K562 (cell line): ENCODE measurements around the gene ZNF407. TPM values are rescaled to one million over a fixed set of nuclear protein-coding genes. Genes with fewer than 3 reads are reported as not detected.

Experiments used
- EP400 ChIP-seq: fragments of 450-650 bp; IDR thresholded peaks from 2 replicates; pipeline ENCODE4 v1.6.1; 2017; ENCODE audit warnings: antibody characterized with exemption, mild to moderate bottlenecking, moderate library complexity
- FOXJ2 ChIP-seq: fragments of 200-800 bp; sonication (Bioruptor generic); IDR thresholded peaks from 2 replicates; pipeline ENCODE4 v1.6.1; 2016; ENCODE audit warnings: missing genetic modification characterization, missing compliant biosample characterization
- GTF2F1 ChIP-seq: IDR thresholded peaks from 2 replicates; pipeline ENCODE4 v1.6.1; 2011; ENCODE audit warnings: low read depth, low read length, improper control_type of control experiment
- POU5F1 ChIP-seq: fragments of 150-350 bp; IDR thresholded peaks from 2 replicates; pipeline ENCODE4 v1.6.1; 2014; ENCODE audit warnings: borderline replicate concordance, low read length, low read depth, mild to moderate bottlenecking; ENCODE audit not compliant: partially characterized antibody
- THRAP3 ChIP-seq: fragments of 450-650 bp; IDR thresholded peaks from 2 replicates; pipeline ENCODE4 v1.6.1; 2016; ENCODE audit warnings: mild to moderate bottlenecking, inconsistent platforms, borderline replicate concordance
- U2AF1 ChIP-seq: fragments of 200-400 bp; formaldehyde crosslinking; optimal IDR thresholded peaks from 2 replicates; pipeline ENCODE3; 2017; ENCODE audit warnings: mild to moderate bottlenecking, low read depth, low read length, moderate library complexity
- ZZZ3 ChIP-seq: fragments of 450-650 bp; IDR thresholded peaks from 2 replicates; pipeline ENCODE4 v1.6.1; 2016; ENCODE audit warnings: antibody characterized with exemption, mild to moderate bottlenecking, moderate library complexity
- polyA plus RNA-seq, 8 experiments: library from polyadenylated mRNA; depleted of rRNA in 4 of 8; stranded (reverse) in 5 of 8; unstranded in 3 of 8; fragments of >200 nt; fragmentation: Nextera tagmentation in 2 of 8; fragmentation: Illumina TruSeq in 1 of 8; extraction: Ambion mirVana in 2 of 8; extraction: Trizol in 1 of 8; gene quantifications; 2 replicates each; pipeline versions ENCODE4 v1.2.1 to v1.2.3, GENCODE V29; 2011 to 2014; ENCODE audit warnings: inconsistent platforms in 1 of 8, missing spikeins in 1 of 8
- total RNA-seq, 7 experiments: library from RNA; depleted of rRNA in 6 of 7; stranded (reverse); fragments of >200 nt in 6 of 7; fragmentation: Illumina TruSeq in 2 of 7; extraction: Trizol in 2 of 7; gene quantifications; 2 replicates each; pipeline versions ENCODE4 v1.2.1 to v1.2.3, GENCODE V29; 2011 to 2021; ENCODE audit warnings: low replicate concordance in 1 of 7
- TF ChIP-seq, protein P1 (sequence below): sonication (generic); formaldehyde crosslinking; IDR thresholded peaks from 2 replicates; pipeline ENCODE4 v1.8.0; 2023; ENCODE audit warnings: mild to moderate bottlenecking, missing genetic modification reagents
- TF ChIP-seq, protein P2 (sequence below), 2 experiments: fragments of 450-650 bp; formaldehyde crosslinking in 1 of 2; IDR thresholded peaks; 2 replicates each; pipeline versions ENCODE4 v1.4.0 to v1.6.1; 2014 to 2020; ENCODE audit warnings: mild to moderate bottlenecking in 2 of 2, borderline replicate concordance in 1 of 2, low read depth in 1 of 2

ZNF407 gene
- total and polyA plus RNA-seq, 9 of the 15 experiments (the other 6 are each of a cell fraction or from before 2014, with no cell fraction given): 0.21 to 5.4 (median 2.3) TPM

DNA sequence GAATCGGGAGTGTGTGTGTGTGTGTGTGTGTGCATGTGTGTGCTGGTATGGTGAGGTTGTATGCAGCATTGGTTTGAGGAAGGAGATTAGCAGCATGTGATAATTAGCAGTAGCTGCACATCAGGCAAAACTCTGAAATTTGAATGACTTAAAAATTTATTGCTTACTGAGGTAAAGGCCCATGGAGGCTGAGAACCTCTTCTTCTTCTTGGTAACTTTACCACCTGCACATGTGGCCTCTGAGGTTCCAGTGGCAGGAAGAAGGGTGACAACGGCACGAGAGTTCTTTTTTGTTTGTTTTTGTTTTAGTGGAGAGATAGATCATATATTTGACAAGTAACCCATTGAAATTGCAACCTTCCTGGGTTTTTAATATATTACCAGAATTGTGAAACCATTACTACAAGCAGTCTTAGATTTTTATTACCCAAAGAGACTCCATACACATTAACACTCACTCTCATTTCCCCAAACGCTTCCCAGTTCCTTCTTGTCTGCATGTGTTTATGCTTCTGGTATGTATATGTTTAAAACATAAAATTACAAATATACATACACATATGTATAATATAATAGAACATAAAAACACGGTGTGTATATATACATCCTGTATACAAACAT is 319.2 kb downstream of the ZNF407 start (continued):
- TF ChIP-seq, protein P1, sequence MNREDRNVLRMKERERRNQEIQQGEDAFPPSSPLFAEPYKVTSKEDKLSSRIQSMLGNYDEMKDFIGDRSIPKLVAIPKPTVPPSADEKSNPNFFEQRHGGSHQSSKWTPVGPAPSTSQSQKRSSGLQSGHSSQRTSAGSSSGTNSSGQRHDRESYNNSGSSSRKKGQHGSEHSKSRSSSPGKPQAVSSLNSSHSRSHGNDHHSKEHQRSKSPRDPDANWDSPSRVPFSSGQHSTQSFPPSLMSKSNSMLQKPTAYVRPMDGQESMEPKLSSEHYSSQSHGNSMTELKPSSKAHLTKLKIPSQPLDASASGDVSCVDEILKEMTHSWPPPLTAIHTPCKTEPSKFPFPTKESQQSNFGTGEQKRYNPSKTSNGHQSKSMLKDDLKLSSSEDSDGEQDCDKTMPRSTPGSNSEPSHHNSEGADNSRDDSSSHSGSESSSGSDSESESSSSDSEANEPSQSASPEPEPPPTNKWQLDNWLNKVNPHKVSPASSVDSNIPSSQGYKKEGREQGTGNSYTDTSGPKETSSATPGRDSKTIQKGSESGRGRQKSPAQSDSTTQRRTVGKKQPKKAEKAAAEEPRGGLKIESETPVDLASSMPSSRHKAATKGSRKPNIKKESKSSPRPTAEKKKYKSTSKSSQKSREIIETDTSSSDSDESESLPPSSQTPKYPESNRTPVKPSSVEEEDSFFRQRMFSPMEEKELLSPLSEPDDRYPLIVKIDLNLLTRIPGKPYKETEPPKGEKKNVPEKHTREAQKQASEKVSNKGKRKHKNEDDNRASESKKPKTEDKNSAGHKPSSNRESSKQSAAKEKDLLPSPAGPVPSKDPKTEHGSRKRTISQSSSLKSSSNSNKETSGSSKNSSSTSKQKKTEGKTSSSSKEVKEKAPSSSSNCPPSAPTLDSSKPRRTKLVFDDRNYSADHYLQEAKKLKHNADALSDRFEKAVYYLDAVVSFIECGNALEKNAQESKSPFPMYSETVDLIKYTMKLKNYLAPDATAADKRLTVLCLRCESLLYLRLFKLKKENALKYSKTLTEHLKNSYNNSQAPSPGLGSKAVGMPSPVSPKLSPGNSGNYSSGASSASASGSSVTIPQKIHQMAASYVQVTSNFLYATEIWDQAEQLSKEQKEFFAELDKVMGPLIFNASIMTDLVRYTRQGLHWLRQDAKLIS (CRISPR knock-in tag): no peak
- no peak for TF ChIP-seq POU5F1
- TF ChIP-seq, protein P2, sequence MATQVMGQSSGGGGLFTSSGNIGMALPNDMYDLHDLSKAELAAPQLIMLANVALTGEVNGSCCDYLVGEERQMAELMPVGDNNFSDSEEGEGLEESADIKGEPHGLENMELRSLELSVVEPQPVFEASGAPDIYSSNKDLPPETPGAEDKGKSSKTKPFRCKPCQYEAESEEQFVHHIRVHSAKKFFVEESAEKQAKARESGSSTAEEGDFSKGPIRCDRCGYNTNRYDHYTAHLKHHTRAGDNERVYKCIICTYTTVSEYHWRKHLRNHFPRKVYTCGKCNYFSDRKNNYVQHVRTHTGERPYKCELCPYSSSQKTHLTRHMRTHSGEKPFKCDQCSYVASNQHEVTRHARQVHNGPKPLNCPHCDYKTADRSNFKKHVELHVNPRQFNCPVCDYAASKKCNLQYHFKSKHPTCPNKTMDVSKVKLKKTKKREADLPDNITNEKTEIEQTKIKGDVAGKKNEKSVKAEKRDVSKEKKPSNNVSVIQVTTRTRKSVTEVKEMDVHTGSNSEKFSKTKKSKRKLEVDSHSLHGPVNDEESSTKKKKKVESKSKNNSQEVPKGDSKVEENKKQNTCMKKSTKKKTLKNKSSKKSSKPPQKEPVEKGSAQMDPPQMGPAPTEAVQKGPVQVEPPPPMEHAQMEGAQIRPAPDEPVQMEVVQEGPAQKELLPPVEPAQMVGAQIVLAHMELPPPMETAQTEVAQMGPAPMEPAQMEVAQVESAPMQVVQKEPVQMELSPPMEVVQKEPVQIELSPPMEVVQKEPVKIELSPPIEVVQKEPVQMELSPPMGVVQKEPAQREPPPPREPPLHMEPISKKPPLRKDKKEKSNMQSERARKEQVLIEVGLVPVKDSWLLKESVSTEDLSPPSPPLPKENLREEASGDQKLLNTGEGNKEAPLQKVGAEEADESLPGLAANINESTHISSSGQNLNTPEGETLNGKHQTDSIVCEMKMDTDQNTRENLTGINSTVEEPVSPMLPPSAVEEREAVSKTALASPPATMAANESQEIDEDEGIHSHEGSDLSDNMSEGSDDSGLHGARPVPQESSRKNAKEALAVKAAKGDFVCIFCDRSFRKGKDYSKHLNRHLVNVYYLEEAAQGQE (IDR thresholded peaks at IDR 0.05; ENCODE audit: borderline replicate concordance): no peak
- TF ChIP-seq, protein P2 (CRISPR knock-in tag; IDR thresholded peaks at IDR 0.05; ENCODE audit: low read depth): no peak
- no peak for TF ChIP-seq GTF2F1
- TF ChIP-seq FOXJ2 (tag): no peak
- no peak for TF ChIP-seq THRAP3
- TF ChIP-seq ZZZ3: no peak
- no peak for TF ChIP-seq U2AF1
- TF ChIP-seq EP400: no peak
- TF ChIP-seq, all 486 proteins: peak for 0
